Endothelial cell (in vitro differentiated cells): ENCODE results near the gene PLCZ1. TPM values are rescaled to one million over a fixed set of nuclear protein-coding genes. Genes with fewer than 3 reads are reported as not detected.
"Not testable (repeated sequence)": the region's sequence is repeated elsewhere in the genome, so short reads cannot be mapped to it uniquely, and the experiment has no call there.

ENCODE experiments used
- DNase-seq: peaks from one replicate; pipeline ENCODE4 v3.0.0; 2021; ENCODE audit warnings: low spot score
- H3K27ac Mint-ChIP-seq: one replicate; pipeline ENCODE4 v1.8.0; 2021; ENCODE audit warnings: mixed read lengths, inconsistent platforms; ENCODE audit not compliant: unreplicated experiment
- H3K27me3 Mint-ChIP-seq: one replicate; pipeline ENCODE4 v1.8.0; 2021; ENCODE audit warnings: mild to moderate bottlenecking, moderate library complexity, mixed read lengths, inconsistent platforms; ENCODE audit not compliant: unreplicated experiment
- H3K36me3 Mint-ChIP-seq: one replicate; pipeline ENCODE4 v1.8.0; 2021; ENCODE audit warnings: mild to moderate bottlenecking, low read depth, mixed read lengths, inconsistent platforms; ENCODE audit not compliant: unreplicated experiment
- H3K4me1 Mint-ChIP-seq: one replicate; pipeline ENCODE4 v1.8.0; 2021; ENCODE audit warnings: mild to moderate bottlenecking, mixed read lengths, inconsistent platforms; ENCODE audit not compliant: unreplicated experiment
- H3K4me3 Mint-ChIP-seq: one replicate; pipeline ENCODE4 v1.8.0; 2021; ENCODE audit warnings: mild to moderate bottlenecking, mixed read lengths, inconsistent platforms; ENCODE audit not compliant: unreplicated experiment
- H3K9me3 Mint-ChIP-seq: one replicate; pipeline ENCODE4 v1.8.0; 2021; ENCODE audit warnings: mixed read lengths, inconsistent platforms; ENCODE audit not compliant: unreplicated experiment
- CTCF ChIP-seq: fragments of 200-600 bp; sonication (generic); IDR thresholded peaks from one replicate; pipeline ENCODE4 v1.5.0; 2021; ENCODE audit warnings: antibody characterized with exemption; ENCODE audit not compliant: unreplicated experiment
- total RNA-seq: library from RNA; stranded (reverse); fragmentation: NEBNext Ultra II Directional; extraction: Animal tissue kit (Norgen Biotek cat#: 25700); gene quantifications from one replicate; pipeline ENCODE4 v1.2.1, GENCODE V29; 2021; ENCODE audit not compliant: unreplicated experiment

PLCZ1 gene
- total RNA-seq, 1 donor from 2014 or later: not detected

- H3K36me3 Mint-ChIP-seq: peaks cover 3% of the 10 kb centered on the region
- peaks cover 4% of the 10 kb centered on the region for H3K4me1 Mint-ChIP-seq
- H3K27me3 Mint-ChIP-seq: no peaks in the 10 kb centered on the region
- TF ChIP-seq CTCF: no peak
- no peak overlapping the region for H3K4me3 Mint-ChIP-seq
- no peak overlapping the region for H3K27ac Mint-ChIP-seq
- no peaks in the 10 kb centered on the region for H3K9me3 Mint-ChIP-seq
- DNase-seq: no peak
Measured at GRCh38 chr12:18703911-18704310, 33.9 kb downstream of the PLCZ1 start.

GRCh38 chr12:18703321-18703720, 34.5 kb downstream of the PLCZ1 start:
- H3K27ac Mint-ChIP-seq: no peak overlapping the region
- peaks cover 4% of the 10 kb centered on the region for H3K4me1 Mint-ChIP-seq
- no peak overlapping the region for H3K4me3 Mint-ChIP-seq
- DNase-seq: no peak
- H3K27me3 Mint-ChIP-seq: no peaks in the 10 kb centered on the region
- no peak for TF ChIP-seq CTCF
- H3K36me3 Mint-ChIP-seq: peaks cover 3% of the 10 kb centered on the region
- no peaks in the 10 kb centered on the region for H3K9me3 Mint-ChIP-seq

- Mint-ChIP-seq H3K4me1 (peaks cover 4% of the 10 kb centered on the region), H3K9me3 (no peaks in the 10 kb centered on the region), H3K36me3 (no peaks in the 10 kb centered on the region), H3K27me3 (no peaks in the 10 kb centered on the region), H3K4me3 (no peak overlapping the region), H3K27ac (no peak overlapping the region)
- no peak for TF ChIP-seq CTCF
- no peak for DNase-seq
Measured at GRCh38 chr12:18700271-18700670, 37.5 kb downstream of the PLCZ1 start.

GRCh38 chr12:18696971-18697602, 40.7 kb downstream of the PLCZ1 start:
- no peak for TF ChIP-seq CTCF
- Mint-ChIP-seq H3K27ac (no peak overlapping the region), H3K4me1 (no peaks in the 10 kb centered on the region), H3K27me3 (no peaks in the 10 kb centered on the region), H3K9me3 (no peaks in the 10 kb centered on the region), H3K36me3 (no peaks in the 10 kb centered on the region), H3K4me3 (no peak overlapping the region)
- no peak for DNase-seq

GRCh38 chr12:18693986-18694385, 43.8 kb downstream of the PLCZ1 start:
- H3K4me1 Mint-ChIP-seq, H3K9me3 Mint-ChIP-seq, DNase-seq, H3K36me3 Mint-ChIP-seq, H3K4me3 Mint-ChIP-seq, H3K27me3 Mint-ChIP-seq, H3K27ac Mint-ChIP-seq: not testable (repeated sequence)

GRCh38 chr12:18690653-18691052, 47.2 kb downstream of the PLCZ1 start:
- Mint-ChIP-seq H3K27me3 (no peaks in the 10 kb centered on the region), H3K9me3 (no peaks in the 10 kb centered on the region), H3K4me1 (no peaks in the 10 kb centered on the region), H3K4me3 (no peak overlapping the region), H3K27ac (no peak overlapping the region), H3K36me3 (no peaks in the 10 kb centered on the region)
- TF ChIP-seq CTCF: no peak
- DNase-seq: no peak
